CD8-positive, alpha-beta memory T cell (primary cell): Measurements from ENCODE around the gene TCN1. TPM values are rescaled to one million over a fixed set of nuclear protein-coding genes. Genes with fewer than 3 reads are reported as not detected.

ENCODE experiments used
- CTCF ChIA-PET: fragments of 350-600 bp; sonication (Branson Sonifier 250); formaldehyde crosslinking; loops from one replicate; lab custom pipeline; 2021; ENCODE audit warnings: antibody characterized with exemption; lab: Charles Lee
- POLR2A ChIA-PET: fragments of 350-600 bp; sonication (Branson Sonifier 250); formaldehyde crosslinking; loops from one replicate; lab custom pipeline; 2021; ENCODE audit warnings: antibody characterized with exemption; lab: Charles Lee
- DNase-seq, 5 donors: peaks; one replicate each; pipeline versions ENCODE4 v3.0.0 to v3.0.0-alpha.2; 2020 to 2022; ENCODE audit warnings: mixed read lengths in 1 of 5
- H3K27ac ChIP-seq: one replicate; pipeline ENCODE4 v1.7.0; 2013; ENCODE audit warnings: low read depth, mild to moderate bottlenecking, low read length, moderate library complexity
- H3K27me3 ChIP-seq: 2 replicates; pipeline ENCODE4 v1.7.0; 2013; ENCODE audit warnings: low read length, mild to moderate bottlenecking; ENCODE audit not compliant: insufficient read depth, poor library complexity, severe bottlenecking
- H3K36me3 ChIP-seq: 2 replicates; pipeline ENCODE4 v1.7.0; 2013; ENCODE audit warnings: mild to moderate bottlenecking, low read length, moderate library complexity; ENCODE audit not compliant: insufficient read depth
- H3K4me1 ChIP-seq: 2 replicates; pipeline ENCODE4 v1.7.0; 2013; ENCODE audit warnings: mild to moderate bottlenecking, low read length, moderate library complexity; ENCODE audit not compliant: insufficient read depth
- H3K4me3 ChIP-seq: 2 replicates; pipeline ENCODE4 v1.7.0; 2013; ENCODE audit warnings: mild to moderate bottlenecking, low read length
- H3K9me3 ChIP-seq: 2 replicates; pipeline ENCODE4 v1.7.0; 2013; ENCODE audit warnings: mild to moderate bottlenecking, low read length
- H3K27ac Mint-ChIP-seq, 8 donors: one replicate each; pipeline ENCODE4 v1.8.0; 2020 to 2021; ENCODE audit warnings: mixed read lengths in 8 of 8, mild to moderate bottlenecking in 6 of 8, inconsistent platforms in 3 of 8, moderate library complexity in 3 of 8
- H3K27me3 Mint-ChIP-seq, 2 donors: one replicate each; pipeline ENCODE4 v1.8.0; 2020 to 2021; ENCODE audit warnings: mixed read lengths in 2 of 2, mild to moderate bottlenecking in 1 of 2, moderate library complexity in 1 of 2
- H3K36me3 Mint-ChIP-seq, 3 donors: one replicate each; pipeline ENCODE4 v1.8.0; 2020 to 2021; ENCODE audit warnings: mixed read lengths in 3 of 3, inconsistent platforms in 1 of 3, mild to moderate bottlenecking in 1 of 3
- H3K4me1 Mint-ChIP-seq, 3 donors: one replicate each; pipeline ENCODE4 v1.8.0; 2020 to 2021; ENCODE audit warnings: mixed read lengths in 3 of 3, inconsistent platforms in 1 of 3, mild to moderate bottlenecking in 1 of 3
- H3K4me3 Mint-ChIP-seq, 7 donors: one replicate each; pipeline ENCODE4 v1.8.0; 2020 to 2021; ENCODE audit warnings: mixed read lengths in 7 of 7, mild to moderate bottlenecking in 6 of 7, moderate library complexity in 4 of 7, inconsistent platforms in 2 of 7
- H3K9me3 Mint-ChIP-seq, 5 donors: one replicate each; pipeline ENCODE4 v1.8.0; 2020 to 2022; ENCODE audit warnings: mixed read lengths in 5 of 5, mild to moderate bottlenecking in 3 of 5, moderate library complexity in 2 of 5, inconsistent platforms in 1 of 5
- polyA plus RNA-seq: library from polyadenylated mRNA; unstranded; fragments of 300-500 nt; fragmentation: Illumina TruSeq; gene quantifications from one replicate; pipeline ENCODE4 v1.2.3, GENCODE V29; 2021
- total RNA-seq, 2 experiments: library from RNA; stranded (reverse); gene quantifications; one replicate each; pipeline ENCODE4 v1.2.3, GENCODE V29; 2021

Gene TCN1
- total and polyA plus RNA-seq, 3 experiments from 2014 or later: not detected

DNA sequence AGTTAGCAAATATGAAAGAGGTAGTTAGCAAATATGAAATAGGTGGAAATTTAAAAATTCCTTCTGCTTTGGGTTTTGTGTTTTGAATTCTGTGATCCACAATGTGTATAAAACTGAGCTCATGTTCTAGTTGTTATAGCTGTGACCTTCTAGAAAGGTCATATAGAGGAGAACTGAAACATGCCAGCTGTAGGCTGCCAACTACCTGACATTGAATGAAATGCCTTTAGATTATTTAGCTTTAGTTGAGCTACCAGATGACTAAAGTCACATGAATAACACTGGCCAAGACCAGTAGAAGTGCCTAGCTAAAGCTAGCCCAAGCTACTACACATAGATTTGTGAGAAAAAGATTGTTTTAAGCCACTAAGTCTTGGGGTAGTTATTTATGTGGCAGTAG is 5.8 kb upstream of the TCN1 start:
- Histone ChIP-seq H3K9me3 (no peaks in the 10 kb centered on the region), H3K4me1 (no peaks in the 10 kb centered on the region), H3K4me3 (no peak overlapping the region), H3K27me3 (no peaks in the 10 kb centered on the region), H3K27ac (no peak overlapping the region), H3K36me3 (no peaks in the 10 kb centered on the region)
- peaks cover 0 to 20% (median 3%) of the 10 kb centered on the region in 5 donors for H3K9me3 Mint-ChIP-seq
- no peak overlapping the region for H3K4me3 Mint-ChIP-seq
- CTCF ChIA-PET: no interaction called here
- peaks cover 9 to 42% of the 10 kb centered on the region in 2 donors for H3K27me3 Mint-ChIP-seq
- DNase-seq: no peak
- H3K27ac Mint-ChIP-seq: no peak overlapping the region
- POLR2A ChIA-PET: no interaction called here
- H3K4me1 Mint-ChIP-seq: no peaks in the 10 kb centered on the region
- H3K36me3 Mint-ChIP-seq: no peaks in the 10 kb centered on the region

DNA sequence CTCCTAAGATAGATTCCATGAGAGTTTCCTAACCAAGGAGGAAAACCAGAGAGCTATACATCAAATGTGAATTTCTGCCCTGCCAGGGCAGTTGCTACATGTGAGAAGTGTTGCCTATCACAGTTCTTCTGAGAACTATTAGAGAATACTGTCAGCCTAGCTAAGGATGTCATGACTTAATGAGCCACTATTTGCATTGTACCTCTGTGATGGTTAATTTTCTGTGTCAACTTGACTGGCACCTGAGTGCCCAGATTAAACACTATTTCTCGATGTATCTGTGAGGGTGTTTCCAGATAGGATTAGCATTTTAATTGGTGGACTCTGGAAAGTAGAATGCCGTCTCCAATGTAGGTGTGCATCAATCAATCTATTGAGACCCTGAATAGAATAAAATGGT is 1.7 kb upstream of the TCN1 start:
- Histone ChIP-seq H3K9me3 (no peaks in the 10 kb centered on the region), H3K4me1 (no peaks in the 10 kb centered on the region), H3K27me3 (no peaks in the 10 kb centered on the region), H3K36me3 (no peaks in the 10 kb centered on the region), H3K27ac (no peak overlapping the region), H3K4me3 (no peak overlapping the region)
- no peak overlapping the region for H3K27ac Mint-ChIP-seq
- H3K4me3 Mint-ChIP-seq: no peak overlapping the region
- ChIA-PET CTCF (no interaction called here), POLR2A (no interaction called here)
- H3K36me3 Mint-ChIP-seq: no peaks in the 10 kb centered on the region
- no peaks in the 10 kb centered on the region for H3K4me1 Mint-ChIP-seq
- DNase-seq: no peak
- H3K9me3 Mint-ChIP-seq: peaks cover 0 to 22% (median 3%) of the 10 kb centered on the region in 5 donors
- peaks cover 9 to 28% of the 10 kb centered on the region in 2 donors for H3K27me3 Mint-ChIP-seq

DNA sequence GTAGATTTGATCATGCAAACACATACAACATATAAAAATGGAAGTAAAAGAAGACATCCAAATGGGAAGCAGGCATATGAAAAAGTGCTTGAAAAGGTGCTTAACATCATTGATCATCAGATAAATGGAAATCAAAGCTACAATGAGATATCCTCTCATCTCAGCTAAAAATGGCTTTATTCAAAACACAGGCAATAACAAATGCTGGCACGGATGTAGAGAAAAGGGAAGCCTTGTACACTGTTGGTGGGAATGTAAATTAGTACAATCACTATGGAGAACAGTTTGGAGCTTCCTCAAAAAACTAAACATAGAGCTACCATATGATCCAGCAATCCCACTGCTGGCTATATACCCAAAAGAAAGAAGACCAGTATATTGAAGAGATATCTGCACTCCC is 549 bp upstream of the TCN1 start:
- Mint-ChIP-seq H3K9me3 (peaks cover 0 to 19% (median 3%) of the 10 kb centered on the region in 5 donors), H3K27ac (no peak overlapping the region), H3K4me3 (no peak overlapping the region), H3K4me1 (no peaks in the 10 kb centered on the region), H3K36me3 (no peaks in the 10 kb centered on the region), H3K27me3 (peaks cover 14 to 30% of the 10 kb centered on the region in 2 donors)
- CTCF ChIA-PET: no interaction called here
- no peak for DNase-seq
- Histone ChIP-seq H3K27me3 (no peaks in the 10 kb centered on the region), H3K27ac (no peak overlapping the region), H3K36me3 (no peaks in the 10 kb centered on the region), H3K4me1 (no peaks in the 10 kb centered on the region), H3K4me3 (no peak overlapping the region), H3K9me3 (no peaks in the 10 kb centered on the region)
- POLR2A ChIA-PET: no interaction called here

DNA sequence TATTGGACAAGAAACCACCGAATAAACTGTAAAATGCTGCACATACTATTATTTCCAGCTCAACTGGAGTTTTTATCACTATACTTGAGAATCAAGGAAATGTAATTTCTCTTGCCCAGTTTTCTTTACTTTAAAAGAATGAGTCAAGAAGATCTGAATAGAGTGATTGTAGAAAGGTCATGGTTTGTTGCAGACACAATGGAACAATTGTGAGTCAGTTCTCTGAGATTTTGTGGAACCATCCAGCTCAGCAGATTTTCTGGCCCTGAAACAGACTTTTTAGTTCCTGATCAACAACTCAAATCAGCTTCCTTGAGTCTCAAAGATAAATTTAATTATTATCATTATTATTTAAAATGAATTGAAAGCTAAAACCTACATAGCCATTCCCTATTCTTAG is 1.3 kb downstream of the TCN1 start:
- DNase-seq: no peak
- Histone ChIP-seq H3K36me3 (no peaks in the 10 kb centered on the region), H3K27ac (no peak overlapping the region), H3K9me3 (no peaks in the 10 kb centered on the region), H3K4me1 (no peaks in the 10 kb centered on the region), H3K27me3 (no peaks in the 10 kb centered on the region), H3K4me3 (no peak overlapping the region)
- peaks cover 12 to 19% of the 10 kb centered on the region in 2 donors for H3K27me3 Mint-ChIP-seq
- no peaks in the 10 kb centered on the region for H3K4me1 Mint-ChIP-seq
- no peak overlapping the region for H3K4me3 Mint-ChIP-seq
- no peak overlapping the region for H3K27ac Mint-ChIP-seq
- H3K9me3 Mint-ChIP-seq: peaks cover 0 to 4% (median 0%) of the 10 kb centered on the region in 5 donors
- no peaks in the 10 kb centered on the region for H3K36me3 Mint-ChIP-seq
- ChIA-PET POLR2A (no interaction called here), CTCF (no interaction called here)

DNA sequence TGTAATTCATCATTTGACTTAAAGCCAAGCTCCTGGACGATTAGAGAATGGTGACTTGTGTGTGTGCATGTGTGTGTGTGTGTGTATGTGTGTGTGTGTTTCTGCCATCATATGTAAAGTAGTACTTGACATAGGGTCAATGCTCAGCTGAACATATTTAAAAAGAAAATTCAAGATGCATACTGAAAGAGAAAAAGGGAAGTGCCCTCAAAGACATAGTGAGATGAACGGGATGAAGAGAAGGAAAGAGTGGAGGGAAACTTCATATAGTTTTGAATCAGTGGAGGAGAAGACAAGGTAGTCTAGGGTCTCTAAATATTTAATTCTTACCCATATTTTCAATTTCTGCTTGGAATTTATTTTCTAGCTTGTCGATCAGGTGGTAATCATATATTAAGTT is 4.0 kb downstream of the TCN1 start:
- Mint-ChIP-seq H3K27me3 (peaks cover 13 to 23% of the 10 kb centered on the region in 2 donors), H3K4me1 (peaks cover 15 to 18% (median 17%) of the 10 kb centered on the region in 3 donors), H3K9me3 (peaks cover 0 to 3% (median 0%) of the 10 kb centered on the region in 5 donors), H3K36me3 (no peaks in the 10 kb centered on the region), H3K4me3 (no peak overlapping the region), H3K27ac (no peak overlapping the region)
- Histone ChIP-seq H3K4me1 (no peaks in the 10 kb centered on the region), H3K36me3 (no peaks in the 10 kb centered on the region), H3K27me3 (no peaks in the 10 kb centered on the region), H3K27ac (no peak overlapping the region), H3K4me3 (no peak overlapping the region), H3K9me3 (no peaks in the 10 kb centered on the region)
- CTCF ChIA-PET: no interaction called here
- POLR2A ChIA-PET: no interaction called here
- no peak for DNase-seq

DNA sequence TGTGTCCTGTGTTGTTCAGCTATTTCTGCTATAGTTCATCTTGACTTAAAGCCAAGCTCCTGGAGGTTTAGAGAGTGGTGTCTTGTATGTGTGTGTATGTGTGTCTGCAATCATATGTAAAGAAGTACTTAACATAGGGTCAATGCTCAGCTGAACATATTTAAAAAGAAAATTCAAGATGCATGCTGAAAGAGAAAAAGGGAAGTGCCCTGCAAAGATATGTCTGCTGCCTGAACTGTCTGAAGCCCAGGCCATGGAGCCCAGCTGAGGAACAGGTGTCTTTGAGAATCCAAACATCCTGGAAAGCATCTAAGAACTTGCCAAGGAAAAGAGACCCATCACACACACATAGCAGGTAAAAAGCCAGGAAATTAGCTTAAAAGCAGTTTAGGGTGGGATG is 6.6 kb downstream of the TCN1 start:
- Mint-ChIP-seq H3K27me3 (peaks cover 12 to 20% of the 10 kb centered on the region in 2 donors), H3K36me3 (no peaks in the 10 kb centered on the region), H3K4me1 (peaks cover 15 to 19% (median 17%) of the 10 kb centered on the region in 3 donors), H3K4me3 (no peak overlapping the region), H3K9me3 (no peaks in the 10 kb centered on the region), H3K27ac (no peak overlapping the region)
- no peaks in the 10 kb centered on the region for H3K27me3 ChIP-seq
- H3K4me3 ChIP-seq: no peak overlapping the region
- H3K9me3 ChIP-seq: no peaks in the 10 kb centered on the region
- H3K27ac ChIP-seq: no peak overlapping the region
- CTCF ChIA-PET: no interaction called here
- H3K36me3 ChIP-seq: no peaks in the 10 kb centered on the region
- DNase-seq: no peak
- H3K4me1 ChIP-seq: no peaks in the 10 kb centered on the region
- POLR2A ChIA-PET: no interaction called here

DNA sequence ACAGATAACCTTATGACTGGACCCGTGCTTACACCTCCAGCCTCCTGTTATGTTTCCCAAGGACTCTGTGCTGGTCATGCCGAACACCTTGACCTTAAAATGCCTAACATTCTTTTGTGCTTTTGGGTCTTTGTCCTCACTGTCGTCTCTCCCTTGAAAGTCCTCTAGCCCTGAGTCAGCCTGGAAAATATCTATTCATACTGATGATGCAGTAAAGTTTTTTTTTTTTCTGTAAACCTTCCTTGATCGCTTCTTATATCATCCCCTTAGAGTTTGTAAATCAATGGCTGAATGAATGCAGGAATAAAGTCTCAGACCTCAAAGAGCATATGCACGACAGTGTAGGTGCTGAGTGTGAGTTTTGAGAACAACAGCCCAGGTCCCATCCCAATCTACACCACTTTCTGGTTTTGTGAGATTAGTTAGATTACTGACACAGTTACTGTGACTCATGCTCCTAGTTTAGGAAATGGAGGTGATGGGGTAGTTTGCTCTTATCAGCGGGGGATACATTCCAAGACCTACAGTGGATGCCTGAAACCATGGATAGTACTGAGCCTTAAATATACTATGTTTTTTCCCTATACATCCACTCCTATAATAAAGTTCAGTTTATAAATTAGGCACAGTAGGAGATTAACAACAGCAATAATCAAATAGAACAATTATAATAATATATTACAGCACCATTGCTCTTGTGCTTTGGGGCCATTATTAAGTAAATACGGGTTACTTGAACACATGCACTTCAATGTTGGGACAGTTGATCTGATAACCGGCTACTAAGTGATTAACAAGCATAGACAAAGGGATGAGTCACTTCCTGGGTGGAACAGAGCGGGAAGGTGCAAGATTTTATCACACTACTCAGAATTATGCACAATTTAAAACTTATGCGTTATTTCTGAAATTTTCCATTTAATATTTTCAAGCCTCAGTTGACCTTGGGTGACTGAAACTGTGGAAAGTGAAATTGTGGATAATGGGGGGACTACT is 8.6 kb downstream of the TCN1 start:
- Mint-ChIP-seq H3K27ac (peak overlapping the region in 2 of 8 donors; percentile 10 to 43), H3K9me3 (no peaks in the 10 kb centered on the region), H3K36me3 (no peaks in the 10 kb centered on the region), H3K27me3 (peaks cover 8 to 25% of the 10 kb centered on the region in 2 donors), H3K4me1 (peaks cover 15 to 19% (median 17%) of the 10 kb centered on the region in 3 donors), H3K4me3 (peak overlapping the region in 1 of 7 donors; percentile 33)
- no peaks in the 10 kb centered on the region for H3K27me3 ChIP-seq
- no peaks in the 10 kb centered on the region for H3K36me3 ChIP-seq
- CTCF ChIA-PET: no interaction called here
- POLR2A ChIA-PET: no interaction called here
- DNase-seq: no peak
- H3K9me3 ChIP-seq: no peaks in the 10 kb centered on the region
- H3K4me3 ChIP-seq: no peak overlapping the region
- no peaks in the 10 kb centered on the region for H3K4me1 ChIP-seq
- peak overlapping the region; percentile 39 for H3K27ac ChIP-seq

DNA sequence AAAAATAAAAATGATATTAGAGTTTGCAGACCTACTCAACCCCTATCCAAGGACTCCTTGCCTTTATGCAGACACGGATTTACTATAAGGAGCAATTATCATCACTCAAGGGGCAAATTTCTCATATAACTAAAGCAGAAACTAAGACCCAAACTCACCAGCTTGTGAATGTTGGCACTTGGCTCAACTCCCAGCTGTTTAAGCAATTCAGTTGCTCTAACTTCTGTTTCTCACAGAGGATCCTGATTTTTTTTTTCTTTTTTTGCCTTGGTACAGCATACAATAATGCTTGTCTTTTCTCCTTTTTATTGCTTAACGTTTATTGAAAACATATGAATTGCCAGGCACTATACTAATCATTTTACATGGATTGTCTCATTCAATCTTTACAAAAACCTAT is 11.4 kb downstream of the TCN1 start:
- H3K27me3 Mint-ChIP-seq: peaks cover 6 to 26% of the 10 kb centered on the region in 2 donors
- no peaks in the 10 kb centered on the region for H3K4me1 ChIP-seq
- ChIA-PET POLR2A (no interaction called here), CTCF (no interaction called here)
- H3K27ac ChIP-seq: no peak overlapping the region
- H3K4me3 Mint-ChIP-seq: no peak overlapping the region
- DNase-seq: no peak
- no peaks in the 10 kb centered on the region for H3K9me3 Mint-ChIP-seq
- H3K36me3 ChIP-seq: no peaks in the 10 kb centered on the region
- H3K27me3 ChIP-seq: no peaks in the 10 kb centered on the region
- peaks cover 15 to 19% (median 17%) of the 10 kb centered on the region in 3 donors for H3K4me1 Mint-ChIP-seq
- no peaks in the 10 kb centered on the region for H3K9me3 ChIP-seq
- no peaks in the 10 kb centered on the region for H3K36me3 Mint-ChIP-seq
- no peak overlapping the region for H3K27ac Mint-ChIP-seq
- H3K4me3 ChIP-seq: no peak overlapping the region
